HG02642 (cell line): ENCODE measurements around the gene KNSTRN.
A peak's percentile ranks its signal among the peaks of the same experiment; 100 is the strongest.

ENCODE experiments used
- ATAC-seq: cut with Tn5 transposase; IDR thresholded peaks from one replicate; pipeline ENCODE4 v1.9.1; 2021; ENCODE audit warnings: mild to moderate bottlenecking; ENCODE audit not compliant: unreplicated experiment, poor library complexity

The KNSTRN gene

GRCh38 chr15:40345225-40345866 lies 37.2 kb upstream of the KNSTRN start:
- no peak for ATAC-seq

- no peak for ATAC-seq
Observed at GRCh38 chr15:40345867-40346578, 36.5 kb upstream of the KNSTRN start.

- no peak for ATAC-seq
Observed at GRCh38 chr15:40346579-40347558, 35.7 kb upstream of the KNSTRN start.

GRCh38 chr15:40347559-40348473 lies 34.7 kb upstream of the KNSTRN start:
- no peak for ATAC-seq

GRCh38 chr15:40348474-40348870 lies 34.0 kb upstream of the KNSTRN start:
- ATAC-seq: no peak

- ATAC-seq: no peak
Observed at GRCh38 chr15:40349163-40349562, 33.4 kb upstream of the KNSTRN start.

- no peak for ATAC-seq
Observed at GRCh38 chr15:40352281-40352901, 30.1 kb upstream of the KNSTRN start.

- no peak for ATAC-seq
Observed at GRCh38 chr15:40353697-40354096, 28.8 kb upstream of the KNSTRN start.

GRCh38 chr15:40354408-40355171 lies 27.9 kb upstream of the KNSTRN start:
- ATAC-seq: no peak

- no peak for ATAC-seq
Observed at GRCh38 chr15:40355976-40356585, 26.4 kb upstream of the KNSTRN start.

GRCh38 chr15:40357246-40357645 lies 25.3 kb upstream of the KNSTRN start:
- no peak for ATAC-seq

- peak; percentile 88 for ATAC-seq
Observed at GRCh38 chr15:40357723-40358470, 24.6 kb upstream of the KNSTRN start, which contains the start of gene DISP2. TSS of gene DISP2 (plus strand) at chr15:40358219. CDS start at chr15:40358322, 103 bp downstream.

- no peak for ATAC-seq
Observed at GRCh38 chr15:40358471-40359353, 23.8 kb upstream of the KNSTRN start.

GRCh38 chr15:40360015-40360414 lies 22.5 kb upstream of the KNSTRN start:
- no peak for ATAC-seq

GRCh38 chr15:40361640-40362039 lies 20.9 kb upstream of the KNSTRN start:
- no peak for ATAC-seq

- no peak for ATAC-seq
Observed at GRCh38 chr15:40363611-40364010, 18.9 kb upstream of the KNSTRN start.

GRCh38 chr15:40364251-40364650 lies 18.3 kb upstream of the KNSTRN start:
- no peak for ATAC-seq
